GM12878 (cell line): ENCODE data around the gene FALEC. TPM values are rescaled to one million over a fixed set of nuclear protein-coding genes. Genes with fewer than 3 reads are reported as not detected.

Source experiments
- ATF2 ChIP-seq: IDR thresholded peaks from 2 replicates; pipeline ENCODE4 v1.6.1; 2012; ENCODE audit warnings: low read length, inconsistent platforms
- BMI1 ChIP-seq: fragments of 450-650 bp; IDR thresholded peaks from 2 replicates; pipeline ENCODE4 v1.6.1; 2016; ENCODE audit warnings: mild to moderate bottlenecking, moderate library complexity, borderline replicate concordance
- CBX3 ChIP-seq: fragments of 200-600 bp; sonication (generic); IDR thresholded peaks from 2 replicates; pipeline ENCODE4 v1.6.1; 2016; ENCODE audit warnings: low read depth, borderline replicate concordance
- CEBPB ChIP-seq, 2 experiments: fragments of 150-350 bp in 1 of 2; IDR thresholded peaks; 2 replicates each; pipeline ENCODE4 v1.6.1; 2012 to 2014; ENCODE audit warnings: low read depth in 2 of 2, low read length in 2 of 2, borderline replicate concordance in 1 of 2, inconsistent platforms in 1 of 2
- CREM ChIP-seq: IDR thresholded peaks from 2 replicates; pipeline ENCODE4 v1.6.1; 2014; ENCODE audit warnings: antibody characterized with exemption, low read depth
- CTCF ChIP-seq, 3 experiments: IDR thresholded peaks in 2 of 3; conservative IDR thresholded peaks in 1 of 3; 2 replicates each; pipeline ENCODE4 v1.5.1; 2011; ENCODE audit warnings: low read depth in 3 of 3, low read length in 3 of 3, mild to moderate bottlenecking in 3 of 3, control low read depth in 2 of 3, moderate library complexity in 2 of 3, inconsistent platforms in 1 of 3, mixed read lengths in 1 of 3; ENCODE audit not compliant: control insufficient read depth in 2 of 3, insufficient read depth in 1 of 3; ENCODE audit errors: extremely low read depth in 1 of 3
- DPF2 ChIP-seq: fragments of 450-650 bp; IDR thresholded peaks from 2 replicates; pipeline ENCODE4 v1.6.1; 2017; ENCODE audit warnings: mild to moderate bottlenecking
- FOXK2 ChIP-seq: fragments of 450-650 bp; IDR thresholded peaks from 2 replicates; pipeline ENCODE4 v1.6.1; 2017; ENCODE audit warnings: mild to moderate bottlenecking, moderate library complexity
- HDAC2 ChIP-seq: fragments of 200-600 bp; sonication (generic); IDR thresholded peaks from 2 replicates; pipeline ENCODE4 v1.6.1; 2017
- HDAC6 ChIP-seq: fragments of 200-600 bp; sonication (generic); IDR thresholded peaks from one replicate; pipeline ENCODE4 v1.8.0; 2017; ENCODE audit warnings: antibody characterized with exemption; ENCODE audit not compliant: unreplicated experiment
- IRF3 ChIP-seq: fragments of 450-650 bp; IDR thresholded peaks from 2 replicates; pipeline ENCODE4 v1.6.1; 2014; ENCODE audit warnings: mild to moderate bottlenecking
- KDM1A ChIP-seq: fragments of 200-600 bp; sonication (generic); IDR thresholded peaks from 2 replicates; pipeline ENCODE4 v1.6.1; 2016; ENCODE audit warnings: borderline replicate concordance
- POLR2A ChIP-seq: IDR thresholded peaks from 2 replicates; pipeline ENCODE4 v1.6.1; 2011; ENCODE audit warnings: low read depth, mild to moderate bottlenecking, low read length
- POLR2AphosphoS2 ChIP-seq: IDR thresholded peaks from 2 replicates; pipeline ENCODE4 v1.6.1; 2011; ENCODE audit warnings: low read depth, mild to moderate bottlenecking, low read length, improper control_type of control experiment, moderate library complexity
- RUNX3 ChIP-seq: IDR thresholded peaks from 2 replicates; pipeline ENCODE4 v1.6.1; 2012; ENCODE audit warnings: low read length, inconsistent platforms
- SMARCA5 ChIP-seq: fragments of 450-650 bp; IDR thresholded peaks from 2 replicates; pipeline ENCODE4 v1.6.1; 2017; ENCODE audit warnings: mild to moderate bottlenecking
- SPI1 ChIP-seq: IDR thresholded peaks from 2 replicates; pipeline ENCODE4 v1.6.1; 2011; ENCODE audit warnings: low read depth, mild to moderate bottlenecking, low read length, moderate library complexity, borderline replicate concordance; ENCODE audit not compliant: insufficient read depth
- USF1 ChIP-seq: IDR thresholded peaks from 2 replicates; pipeline ENCODE4 v1.6.1; 2011; ENCODE audit warnings: borderline replicate concordance, low read depth, mild to moderate bottlenecking, moderate library complexity, mixed read lengths, low read length; ENCODE audit not compliant: insufficient read depth; ENCODE audit errors: extremely low read length
- YBX1 ChIP-seq: fragments of 450-650 bp; IDR thresholded peaks from 2 replicates; pipeline ENCODE4 v1.6.1; 2016; ENCODE audit warnings: antibody characterized with exemption
- ZBTB11 ChIP-seq: fragments of 450-650 bp; formaldehyde crosslinking; IDR thresholded peaks from 2 replicates; pipeline ENCODE4 v1.5.0; 2022; ENCODE audit warnings: mild to moderate bottlenecking, missing genetic modification characterization
- ZNF207 ChIP-seq: fragments of 450-650 bp; IDR thresholded peaks from 2 replicates; pipeline ENCODE4 v1.6.1; 2014; ENCODE audit warnings: antibody characterized with exemption, mild to moderate bottlenecking, borderline replicate concordance
- ZNF274 ChIP-seq: IDR thresholded peaks from one replicate; pipeline ENCODE4 v1.8.0; 2011; ENCODE audit not compliant: insufficient read length, insufficient read depth
- polyA plus RNA-seq, 11 experiments: library from polyadenylated mRNA; depleted of rRNA in 4 of 11; unstranded in 6 of 11; stranded (reverse) in 5 of 11; fragments of >200 nt; fragmentation: Nextera tagmentation in 4 of 11; fragmentation: Illumina TruSeq in 1 of 11; extraction: Ambion mirVana in 4 of 11; extraction: Trizol in 1 of 11; gene quantifications; 1 replicate in 1 of 11; 2 replicates in 10 of 11; pipeline versions ENCODE4 v1.2.1 to v1.2.3, GENCODE V29; 2011 to 2016; ENCODE audit warnings: inconsistent platforms in 2 of 11, missing spikeins in 2 of 11, low read depth in 1 of 11
- total RNA-seq, 4 experiments: library from RNA; depleted of rRNA in 3 of 4; stranded (reverse); fragments of >200 nt in 3 of 4; fragmentation: Illumina TruSeq in 1 of 4; extraction: Trizol in 1 of 4; gene quantifications; 2 replicates each; pipeline versions ENCODE4 v1.2.1 to v1.2.3, GENCODE V29; 2013 to 2021

FALEC gene
- total and polyA plus RNA-seq, 10 of the 15 experiments (the other 5 are each of a cell fraction or from before 2014, with no cell fraction given), result 0.21 to 0.71 (median 0.32) TPM; not detected in 3

- TF ChIP-seq IRF3 (peak; percentile 89), USF1 (no peak), HDAC6 (no peak), BMI1 (peak; percentile 43; the same call in 1 of the 2 replicates), CBX3 (no peak), ZNF207 (peak; percentile 81; the same call in 1 of the 2 replicates), POLR2AphosphoS2 (peak; percentile 79; the same call in 1 of the 2 replicates), ZNF274 (no peak), HDAC2 (no peak), FOXK2 (peak; percentile 79), RUNX3 (peak; percentile 93), SPI1 (peak; percentile 7; the same call in 1 of the 2 replicates), SMARCA5 (peak; percentile 68), ZBTB11 (CRISPR knock-in tag) (peak; percentile 93), CEBPB (IDR thresholded peaks at IDR 0.05; ENCODE audit: borderline replicate concordance in 1 of 2, low read depth in 2 of 2, low read length in 2 of 2) (no peak), ATF2 (peak; percentile 63; the same call in 1 of the 2 replicates), POLR2A (peak; percentile 96), YBX1 (no peak), CREM (peak; percentile 94), CTCF (IDR thresholded peaks at IDR 0.05 in 2 of 3, conservative IDR thresholded peaks at IDR 0.05 in 1 of 3; ENCODE audit: control insufficient read depth in 2 of 3, extremely low read depth in 1 of 3, insufficient read depth in 1 of 3, low read depth in 3 of 3, low read length in 3 of 3) (no peak), KDM1A (no peak), DPF2 (peak; percentile 99)
Measured at GRCh38 chr1:150486966-150487762, 28.4 kb upstream of the FALEC start, which contains the start of gene TARS2 (continued).
